ENCODE results near the gene AP2B1. TPM values are rescaled to one million over a fixed set of nuclear protein-coding genes. Genes with fewer than 3 reads are reported as not detected.
"Not testable (repeated sequence)": the region's sequence is repeated elsewhere in the genome, so short reads cannot be mapped to it uniquely, and the experiment has no call there.

The AP2B1 gene
- total RNA-seq, 4 donors from 2014 or later = 32.2 to 102 (median 60.1) TPM

DNA sequence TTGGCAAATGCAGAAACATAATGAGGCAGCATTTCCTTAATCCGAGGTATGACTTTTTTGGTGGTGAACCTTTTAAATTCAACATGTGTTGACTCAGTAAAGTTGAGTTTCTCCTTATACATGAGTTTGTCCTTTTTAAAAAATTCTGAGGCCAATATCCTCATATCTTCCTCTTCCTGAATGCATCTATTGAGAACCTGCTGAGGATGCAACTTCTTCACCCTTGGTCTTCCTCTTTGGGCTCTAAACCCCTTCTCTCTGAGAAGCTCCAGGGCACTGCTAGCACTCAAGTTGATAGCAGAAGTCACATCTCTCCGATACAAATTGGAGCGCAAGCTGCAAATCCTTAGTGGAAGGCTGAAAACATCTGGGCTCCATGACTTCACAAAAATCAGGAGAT, 29.8 kb upstream of the AP2B1 start:
- H3K4me1 ChIP-seq = no peaks in the 10 kb centered on the region
- 78 to 85% methylated on average over 1 to 3 of the region's 3 CpGs for WGBS, 2 donors (ENCODE audit: low coverage in 1 of 2)
- H3K9me3 ChIP-seq = no peaks in the 10 kb centered on the region
- no peak for DNase-seq
- intact Hi-C loops (cut with DNase I; ENCODE audit: low total_unique reads) (no loop called here), in situ Hi-C loops (cut with MboI; ENCODE audit: low pct_ligation_motif_present in 1 of 4, low pct_unique_long_range_greater_than_20kb in 1 of 4, low sequenced_read_pairs in 3 of 4) (no loop called here)
- no peaks in the 10 kb centered on the region for H3K36me3 ChIP-seq
- TF ChIP-seq, protein P1, sequence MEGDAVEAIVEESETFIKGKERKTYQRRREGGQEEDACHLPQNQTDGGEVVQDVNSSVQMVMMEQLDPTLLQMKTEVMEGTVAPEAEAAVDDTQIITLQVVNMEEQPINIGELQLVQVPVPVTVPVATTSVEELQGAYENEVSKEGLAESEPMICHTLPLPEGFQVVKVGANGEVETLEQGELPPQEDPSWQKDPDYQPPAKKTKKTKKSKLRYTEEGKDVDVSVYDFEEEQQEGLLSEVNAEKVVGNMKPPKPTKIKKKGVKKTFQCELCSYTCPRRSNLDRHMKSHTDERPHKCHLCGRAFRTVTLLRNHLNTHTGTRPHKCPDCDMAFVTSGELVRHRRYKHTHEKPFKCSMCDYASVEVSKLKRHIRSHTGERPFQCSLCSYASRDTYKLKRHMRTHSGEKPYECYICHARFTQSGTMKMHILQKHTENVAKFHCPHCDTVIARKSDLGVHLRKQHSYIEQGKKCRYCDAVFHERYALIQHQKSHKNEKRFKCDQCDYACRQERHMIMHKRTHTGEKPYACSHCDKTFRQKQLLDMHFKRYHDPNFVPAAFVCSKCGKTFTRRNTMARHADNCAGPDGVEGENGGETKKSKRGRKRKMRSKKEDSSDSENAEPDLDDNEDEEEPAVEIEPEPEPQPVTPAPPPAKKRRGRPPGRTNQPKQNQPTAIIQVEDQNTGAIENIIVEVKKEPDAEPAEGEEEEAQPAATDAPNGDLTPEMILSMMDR (IDR thresholded peaks at IDR 0.05) = no peak
- TF ChIP-seq POLR2AphosphoS5 (IDR thresholded peaks at IDR 0.05) = no peak
- TF ChIP-seq EP300 (IDR thresholded peaks at IDR 0.05; ENCODE audit: low read depth) = no peak
- no peak for TF ChIP-seq POLR2A (IDR thresholded peaks at IDR 0.05)
- H3K27me3 ChIP-seq = peaks cover 38% of the 10 kb centered on the region
- no peak overlapping the region for H3K4me3 ChIP-seq
- no peak overlapping the region for H3K27ac ChIP-seq

DNA sequence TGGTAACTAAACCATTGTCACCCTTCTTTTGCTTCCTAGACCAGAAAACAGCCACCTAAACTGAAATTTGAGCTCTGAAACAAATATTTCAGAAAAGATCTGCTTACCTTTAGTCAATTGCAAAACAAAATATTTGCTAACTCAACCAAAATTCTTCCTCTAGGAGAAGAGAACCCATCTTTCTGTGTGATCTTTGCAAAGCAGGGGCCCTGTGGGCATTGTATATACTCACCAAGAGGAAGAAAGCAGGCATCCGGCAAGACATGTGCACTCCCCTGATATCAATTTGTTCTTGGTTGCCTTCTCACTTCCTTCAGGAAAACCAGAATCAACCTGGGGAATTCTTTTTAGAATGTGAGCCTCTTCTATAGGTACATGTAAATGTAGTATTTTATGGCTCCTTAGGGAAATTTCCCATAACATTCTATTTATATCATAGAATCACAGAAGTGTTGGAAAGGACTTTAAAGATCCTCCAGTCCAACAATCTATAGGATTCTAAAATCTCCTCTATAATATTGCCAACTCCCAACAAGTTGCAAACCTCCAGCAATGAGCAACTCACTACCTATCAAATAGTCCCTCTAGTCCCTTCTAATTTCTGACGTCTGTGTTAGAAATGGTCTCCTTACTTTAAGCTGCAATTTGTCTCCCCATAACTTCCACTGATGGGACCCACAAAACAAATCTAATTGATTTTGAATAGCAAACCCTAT, 27.5 kb upstream of the AP2B1 start:
- TF ChIP-seq, protein P1 (IDR thresholded peaks at IDR 0.05) = no peak
- no peak for TF ChIP-seq POLR2A (IDR thresholded peaks at IDR 0.05)
- no peak for TF ChIP-seq EP300 (IDR thresholded peaks at IDR 0.05; ENCODE audit: low read depth)
- TF ChIP-seq POLR2AphosphoS5 (IDR thresholded peaks at IDR 0.05) = no peak
- WGBS, 2 donors (ENCODE audit: low coverage in 1 of 2) = 50 to 60% methylated on average over 1 to 2 of the region's 2 CpGs
- DNase-seq = no peak
- no peak overlapping the region for H3K4me3 ChIP-seq
- H3K27me3 ChIP-seq = peaks cover 29% of the 10 kb centered on the region
- no peaks in the 10 kb centered on the region for H3K9me3 ChIP-seq
- H3K4me1 ChIP-seq = no peaks in the 10 kb centered on the region
- in situ Hi-C loops (cut with MboI; ENCODE audit: low pct_ligation_motif_present in 1 of 4, low pct_unique_long_range_greater_than_20kb in 1 of 4, low sequenced_read_pairs in 3 of 4) (no loop called here), intact Hi-C loops (cut with DNase I; ENCODE audit: low total_unique reads) (no loop called here)
- H3K36me3 ChIP-seq = no peaks in the 10 kb centered on the region
- no peak overlapping the region for H3K27ac ChIP-seq

DNA sequence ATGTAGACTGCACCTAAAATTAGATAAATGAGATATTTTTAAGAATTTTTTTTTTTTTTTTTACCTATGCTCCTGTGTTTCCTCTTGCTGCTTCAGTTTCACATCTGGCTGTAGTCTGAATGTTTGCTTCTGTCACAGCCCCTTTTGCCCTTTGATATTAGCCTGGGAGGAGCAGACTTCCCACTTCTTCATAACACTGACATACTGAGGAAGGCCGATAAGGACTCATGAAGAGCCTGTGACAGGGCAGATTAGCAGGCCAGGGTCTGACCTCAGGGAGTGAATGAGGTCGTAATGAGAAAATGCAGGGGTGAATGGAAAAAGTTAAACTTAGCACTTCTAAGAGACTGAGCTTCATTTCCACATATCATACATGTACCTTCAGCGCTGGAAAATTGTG, 26.4 kb upstream of the AP2B1 start, which contains the start of gene SLFN14:
Gene SLFN14 (minus strand): TSS at position 117 of the 400 bp plus-strand sequence. CDS start 2,757 bp downstream, outside the sequence.
- H3K36me3 ChIP-seq = no peaks in the 10 kb centered on the region
- TF ChIP-seq POLR2AphosphoS5 (IDR thresholded peaks at IDR 0.05) (no peak), POLR2A (IDR thresholded peaks at IDR 0.05) (no peak), EP300 (IDR thresholded peaks at IDR 0.05; ENCODE audit: low read depth) (no peak)
- TF ChIP-seq, protein P1 (IDR thresholded peaks at IDR 0.05) = no peak
- H3K9me3 ChIP-seq = no peaks in the 10 kb centered on the region
- intact Hi-C loops (cut with DNase I; ENCODE audit: low total_unique reads) = no loop called here
- no peaks in the 10 kb centered on the region for H3K4me1 ChIP-seq
- in situ Hi-C loops (cut with MboI; ENCODE audit: low pct_ligation_motif_present in 1 of 4, low pct_unique_long_range_greater_than_20kb in 1 of 4, low sequenced_read_pairs in 3 of 4) = no loop called here
- H3K27ac ChIP-seq = no peak within 1 kb of the TSS
- no peak within 1 kb of the TSS for H3K4me3 ChIP-seq
- DNase-seq = no peak
- H3K27me3 ChIP-seq = peaks cover 29% of the 10 kb centered on the region
- 53 to 59% methylated on average over 3 of the region's 3 CpGs for WGBS, 2 donors (ENCODE audit: low coverage in 1 of 2)

DNA sequence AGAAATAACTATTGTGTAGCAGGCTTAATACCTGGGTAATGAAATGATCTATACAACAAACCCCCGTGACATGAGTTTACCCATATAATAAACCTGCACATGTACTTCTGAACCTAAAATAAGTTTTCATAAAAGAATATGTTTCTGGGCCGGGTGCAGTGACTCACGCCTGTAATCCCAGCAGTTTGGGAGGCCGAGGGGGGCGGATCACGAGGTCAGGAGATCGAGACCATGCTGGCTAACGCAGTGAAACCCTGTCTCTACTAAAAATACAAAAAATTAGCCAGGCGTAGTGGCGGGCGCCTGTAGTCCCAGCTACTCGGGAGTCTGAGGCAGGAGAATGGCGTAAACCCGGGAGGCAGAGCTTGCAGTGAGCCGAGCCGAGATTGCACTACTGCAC, 23.9 kb upstream of the AP2B1 start:
- DNase-seq; H3K4me3 ChIP-seq; H3K36me3 ChIP-seq; intact Hi-C loops (cut with DNase I; ENCODE audit: low total_unique reads); H3K27ac ChIP-seq; H3K4me1 ChIP-seq; H3K9me3 ChIP-seq; in situ Hi-C loops (cut with MboI; ENCODE audit: low pct_ligation_motif_present in 1 of 4, low pct_unique_long_range_greater_than_20kb in 1 of 4, low sequenced_read_pairs in 3 of 4): not testable (repeated sequence)
- 80 to 82% methylated on average over 2 to 16 of the region's 16 CpGs for WGBS, 2 donors (ENCODE audit: low coverage in 1 of 2)
- H3K27me3 ChIP-seq = peaks cover 14% of the 10 kb centered on the region

Measured in transverse colon (tissue), 4 donors.